Left hindlimb (tissue), 1 donor: ENCODE measurements around the gene RGS21.
"Not testable (repeated sequence)": the region's sequence is repeated elsewhere in the genome, so short reads cannot be mapped to it uniquely, and the experiment has no call there.

ENCODE experiments used
- DNase-seq: peaks from one replicate; pipeline ENCODE4 v3.0.0-alpha.2; 2018

The RGS21 gene

GRCh38 chr1:192316942-192317450, at the start of gene RGS21:
RGS21 (plus strand) TSS chr1:192316992; CDS start chr1:192343037, 26,045 bp downstream.
- no peak for DNase-seq

GRCh38 chr1:192268468-192269052, 48.2 kb upstream of the RGS21 start:
- no peak for DNase-seq

GRCh38 chr1:192270398-192270797, 46.4 kb upstream of the RGS21 start:
- DNase-seq: no peak

- DNase-seq: no peak
Observed at GRCh38 chr1:192272732-192273131, 44.1 kb upstream of the RGS21 start.

- DNase-seq: no peak
Observed at GRCh38 chr1:192274588-192274987, 42.2 kb upstream of the RGS21 start.

GRCh38 chr1:192277635-192278034, 39.2 kb upstream of the RGS21 start:
- DNase-seq: no peak

- no peak for DNase-seq
Observed at GRCh38 chr1:192284927-192285326, 31.9 kb upstream of the RGS21 start.

- no peak for DNase-seq
Observed at GRCh38 chr1:192303029-192303428, 13.8 kb upstream of the RGS21 start.

GRCh38 chr1:192308314-192308713, 8.5 kb upstream of the RGS21 start:
- not testable (repeated sequence) for DNase-seq

GRCh38 chr1:192311281-192311680, 5.5 kb upstream of the RGS21 start:
- no peak for DNase-seq

- DNase-seq: no peak
Observed at GRCh38 chr1:192327997-192328396, 11.2 kb downstream of the RGS21 start.

- no peak for DNase-seq
Observed at GRCh38 chr1:192342842-192343241, 26.1 kb downstream of the RGS21 start.

- peak; percentile 31 for DNase-seq
Observed at GRCh38 chr1:192343344-192343743, 26.6 kb downstream of the RGS21 start.

GRCh38 chr1:192349314-192349713, 32.5 kb downstream of the RGS21 start:
- no peak for DNase-seq

GRCh38 chr1:192350356-192350755, 33.6 kb downstream of the RGS21 start:
- peak; percentile 24 for DNase-seq

GRCh38 chr1:192351550-192351949, 34.8 kb downstream of the RGS21 start:
- no peak for DNase-seq

- DNase-seq: no peak
Observed at GRCh38 chr1:192357924-192358323, 41.1 kb downstream of the RGS21 start.

- no peak for DNase-seq
Observed at GRCh38 chr1:192358402-192358801, 41.6 kb downstream of the RGS21 start.

- DNase-seq: no peak
Observed at GRCh38 chr1:192358822-192359221, 42.0 kb downstream of the RGS21 start.

GRCh38 chr1:192363177-192363576, 46.4 kb downstream of the RGS21 start:
- DNase-seq: no peak

GRCh38 chr1:192367436-192367835, 50.6 kb downstream of the RGS21 start:
- DNase-seq: no peak

GRCh38 chr1:192375306-192375705, 58.5 kb downstream of the RGS21 start:
- DNase-seq: no peak

- DNase-seq: no peak
Observed at GRCh38 chr1:192376374-192376773, 59.6 kb downstream of the RGS21 start.

GRCh38 chr1:192378276-192378675, 61.5 kb downstream of the RGS21 start:
- DNase-seq: no peak

- no peak for DNase-seq
Observed at GRCh38 chr1:192378878-192379277, 62.1 kb downstream of the RGS21 start.
